PC-9 (cell line): ENCODE data around the gene CA11.

Experiments
- EZH2 ChIP-seq: fragments of 200-600 bp; sonication (generic); IDR thresholded peaks from 2 replicates; pipeline ENCODE4 v1.8.0; 2017; ENCODE audit warnings: antibody characterized with exemption, low read depth
- TF ChIP-seq, protein P1 (sequence below): fragments of 200-600 bp; sonication (generic); conservative IDR thresholded peaks from 2 replicates; pipeline ENCODE4 v1.6.1; 2017; ENCODE audit warnings: mixed run types, antibody characterized with exemption, mild to moderate bottlenecking, moderate library complexity

DNA sequence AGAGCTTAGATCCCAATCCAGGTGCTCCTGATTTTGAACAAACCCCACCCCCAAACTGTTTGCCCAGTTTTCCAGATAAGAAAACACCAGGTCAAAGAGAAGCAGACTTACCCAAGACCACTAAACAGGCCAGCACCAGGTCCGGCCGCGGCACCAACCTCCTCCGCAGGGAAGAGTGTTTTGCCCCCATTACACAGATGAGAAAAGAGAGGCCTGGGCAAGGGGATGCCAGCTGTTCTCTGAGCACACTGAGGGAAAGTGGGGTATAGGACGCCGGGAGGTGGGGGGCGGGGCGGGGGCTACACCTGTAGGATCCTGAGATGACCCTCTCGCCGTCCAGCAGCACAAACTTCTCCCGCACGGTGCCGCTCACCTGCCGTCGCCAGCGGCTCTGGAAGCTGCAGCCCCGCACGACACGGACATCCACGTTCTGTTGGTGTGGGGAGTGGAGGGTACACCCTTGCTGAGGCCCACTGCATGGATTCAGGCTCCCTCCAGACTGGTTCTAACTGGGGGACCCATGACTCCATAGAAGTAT, 36.3 kb downstream of the CA11 start:
- TF ChIP-seq EZH2: no peak
- TF ChIP-seq, protein P1, sequence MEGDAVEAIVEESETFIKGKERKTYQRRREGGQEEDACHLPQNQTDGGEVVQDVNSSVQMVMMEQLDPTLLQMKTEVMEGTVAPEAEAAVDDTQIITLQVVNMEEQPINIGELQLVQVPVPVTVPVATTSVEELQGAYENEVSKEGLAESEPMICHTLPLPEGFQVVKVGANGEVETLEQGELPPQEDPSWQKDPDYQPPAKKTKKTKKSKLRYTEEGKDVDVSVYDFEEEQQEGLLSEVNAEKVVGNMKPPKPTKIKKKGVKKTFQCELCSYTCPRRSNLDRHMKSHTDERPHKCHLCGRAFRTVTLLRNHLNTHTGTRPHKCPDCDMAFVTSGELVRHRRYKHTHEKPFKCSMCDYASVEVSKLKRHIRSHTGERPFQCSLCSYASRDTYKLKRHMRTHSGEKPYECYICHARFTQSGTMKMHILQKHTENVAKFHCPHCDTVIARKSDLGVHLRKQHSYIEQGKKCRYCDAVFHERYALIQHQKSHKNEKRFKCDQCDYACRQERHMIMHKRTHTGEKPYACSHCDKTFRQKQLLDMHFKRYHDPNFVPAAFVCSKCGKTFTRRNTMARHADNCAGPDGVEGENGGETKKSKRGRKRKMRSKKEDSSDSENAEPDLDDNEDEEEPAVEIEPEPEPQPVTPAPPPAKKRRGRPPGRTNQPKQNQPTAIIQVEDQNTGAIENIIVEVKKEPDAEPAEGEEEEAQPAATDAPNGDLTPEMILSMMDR: no peak
